WTC11 (cell line): Measurements from ENCODE around the gene SWT1.

Experiments used
- NFYB ChIP-seq: sonication (generic); formaldehyde crosslinking; conservative IDR thresholded peaks from 2 replicates; pipeline ENCODE4 v1.8.0; 2022; ENCODE audit warnings: low read depth, missing genetic modification reagents
- NR2C2 ChIP-seq: sonication (generic); formaldehyde crosslinking; IDR thresholded peaks from 2 replicates; pipeline ENCODE4 v1.8.0; 2022; ENCODE audit warnings: mild to moderate bottlenecking, missing genetic modification reagents
- PREB ChIP-seq: sonication (generic); formaldehyde crosslinking; IDR thresholded peaks from 2 replicates; pipeline ENCODE4 v1.8.1; 2022; ENCODE audit warnings: mild to moderate bottlenecking, missing genetic modification reagents, moderate library complexity, borderline replicate concordance
- ZNF416 ChIP-seq: fragments of 250-450 bp; sonication (Bioruptor Pico); IDR thresholded peaks from 2 replicates; pipeline ENCODE4 v1.9.0; 2021; ENCODE audit warnings: mild to moderate bottlenecking, inconsistent platforms
- TF ChIP-seq, protein P1 (sequence below): fragments of 200-600 bp; IDR thresholded peaks from 2 replicates; pipeline ENCODE4 v1.8.0; 2022; ENCODE audit warnings: antibody characterized with exemption

- TF ChIP-seq, protein P1, sequence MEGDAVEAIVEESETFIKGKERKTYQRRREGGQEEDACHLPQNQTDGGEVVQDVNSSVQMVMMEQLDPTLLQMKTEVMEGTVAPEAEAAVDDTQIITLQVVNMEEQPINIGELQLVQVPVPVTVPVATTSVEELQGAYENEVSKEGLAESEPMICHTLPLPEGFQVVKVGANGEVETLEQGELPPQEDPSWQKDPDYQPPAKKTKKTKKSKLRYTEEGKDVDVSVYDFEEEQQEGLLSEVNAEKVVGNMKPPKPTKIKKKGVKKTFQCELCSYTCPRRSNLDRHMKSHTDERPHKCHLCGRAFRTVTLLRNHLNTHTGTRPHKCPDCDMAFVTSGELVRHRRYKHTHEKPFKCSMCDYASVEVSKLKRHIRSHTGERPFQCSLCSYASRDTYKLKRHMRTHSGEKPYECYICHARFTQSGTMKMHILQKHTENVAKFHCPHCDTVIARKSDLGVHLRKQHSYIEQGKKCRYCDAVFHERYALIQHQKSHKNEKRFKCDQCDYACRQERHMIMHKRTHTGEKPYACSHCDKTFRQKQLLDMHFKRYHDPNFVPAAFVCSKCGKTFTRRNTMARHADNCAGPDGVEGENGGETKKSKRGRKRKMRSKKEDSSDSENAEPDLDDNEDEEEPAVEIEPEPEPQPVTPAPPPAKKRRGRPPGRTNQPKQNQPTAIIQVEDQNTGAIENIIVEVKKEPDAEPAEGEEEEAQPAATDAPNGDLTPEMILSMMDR, result no peak
- no peak for TF ChIP-seq NR2C2 (CRISPR knock-in tag)
- no peak for TF ChIP-seq NFYB
- TF ChIP-seq PREB (CRISPR knock-in tag), result no peak
- no peak for TF ChIP-seq ZNF416 (CRISPR knock-in tag)
Measured at GRCh38 chr1:185322636-185323035, 165.7 kb downstream of the SWT1 start.
